HG02610 (cell line): ENCODE data around the gene MEF2B.

Experiments
- ATAC-seq: cut with Tn5 transposase; IDR thresholded peaks from one replicate; pipeline ENCODE4 v1.9.1; 2021; ENCODE audit warnings: mild to moderate bottlenecking, moderate library complexity; ENCODE audit not compliant: unreplicated experiment

The MEF2B gene

DNA sequence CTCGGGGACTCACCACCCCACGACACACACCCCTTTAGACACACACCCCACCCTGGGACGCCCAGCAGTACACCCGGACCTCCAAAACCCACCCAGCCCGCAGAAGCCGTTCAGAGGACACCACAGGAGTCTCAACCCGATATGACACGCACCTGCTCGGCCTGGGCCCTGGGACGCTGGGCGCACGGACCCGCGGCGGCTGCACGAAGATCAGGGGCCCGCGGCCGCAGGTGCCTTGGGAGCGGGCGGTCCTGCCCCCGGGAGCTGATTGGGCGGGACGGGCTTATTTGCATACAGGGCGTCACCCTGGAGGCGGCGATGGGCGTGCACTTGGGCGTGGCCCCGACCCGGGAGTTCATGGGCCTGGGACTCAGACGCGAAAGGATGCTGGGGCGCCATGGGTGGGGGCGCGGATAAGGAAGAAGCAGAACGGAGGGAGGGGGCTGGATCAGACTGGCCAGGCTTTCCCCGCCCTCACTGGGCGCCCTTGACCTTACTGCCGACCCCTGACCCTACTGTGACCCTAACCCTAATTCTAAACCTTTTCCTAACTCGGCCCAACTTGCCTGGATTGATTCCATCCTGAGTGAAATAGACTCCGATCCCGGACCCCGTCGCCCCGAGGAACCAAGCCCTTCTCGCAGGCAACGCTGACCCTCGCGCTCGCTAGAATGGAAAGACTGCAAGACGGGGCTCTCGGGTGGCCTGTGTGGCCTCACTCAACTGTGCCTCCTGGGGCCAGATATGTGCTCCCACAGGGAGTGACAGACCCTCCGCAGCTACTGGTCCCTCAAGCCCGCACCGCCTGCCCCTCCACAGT lies at the start of gene MEF2B:
MEF2B (minus strand) TSS at position 211 of the 820 bp plus-strand sequence. CDS start 19,528 bp downstream, outside the sequence.
- peak; percentile 91 for ATAC-seq

DNA sequence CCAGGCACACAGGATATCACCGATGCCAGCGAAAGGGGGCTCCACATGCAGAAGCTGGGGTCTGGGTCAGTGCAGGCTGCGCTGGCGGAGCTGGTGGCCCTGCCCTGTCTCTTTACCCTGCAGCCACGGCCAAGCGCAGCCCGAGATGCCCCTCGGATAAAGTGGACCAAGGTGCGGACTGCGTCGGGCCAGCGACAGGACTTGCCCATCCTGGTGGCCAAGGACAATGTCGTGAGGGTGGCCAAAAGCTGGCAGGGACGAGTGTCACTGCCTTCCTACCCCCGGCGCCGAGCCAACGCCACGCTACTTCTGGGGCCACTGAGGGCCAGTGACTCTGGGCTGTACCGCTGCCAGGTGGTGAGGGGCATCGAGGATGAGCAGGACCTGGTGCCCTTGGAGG lies 48.8 kb upstream of the MEF2B start:
- no peak for ATAC-seq

DNA sequence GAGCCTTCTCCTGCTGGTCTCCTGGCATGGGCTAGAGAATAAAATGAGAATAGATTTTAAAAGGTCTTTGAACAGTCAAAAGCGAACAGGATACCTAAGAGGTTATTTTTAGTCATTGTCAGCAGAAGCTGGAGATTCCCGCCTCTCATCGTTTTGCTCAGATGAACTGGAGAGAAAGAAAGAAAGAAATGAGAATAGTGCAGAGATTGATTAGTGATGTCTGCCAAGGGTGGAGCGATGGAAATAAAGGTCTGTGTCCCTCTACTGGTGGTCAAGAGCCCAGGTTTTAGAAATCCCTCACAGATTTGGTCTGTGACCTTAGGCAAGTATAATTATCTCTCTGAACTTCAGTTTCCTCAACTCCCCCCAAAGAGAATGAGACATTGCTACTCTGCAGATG lies 47.0 kb upstream of the MEF2B start:
- ATAC-seq: no peak

- no peak for ATAC-seq
These were observed 45.7 kb upstream of the MEF2B start for GRCh38 chr19:19215792-19216191.

DNA sequence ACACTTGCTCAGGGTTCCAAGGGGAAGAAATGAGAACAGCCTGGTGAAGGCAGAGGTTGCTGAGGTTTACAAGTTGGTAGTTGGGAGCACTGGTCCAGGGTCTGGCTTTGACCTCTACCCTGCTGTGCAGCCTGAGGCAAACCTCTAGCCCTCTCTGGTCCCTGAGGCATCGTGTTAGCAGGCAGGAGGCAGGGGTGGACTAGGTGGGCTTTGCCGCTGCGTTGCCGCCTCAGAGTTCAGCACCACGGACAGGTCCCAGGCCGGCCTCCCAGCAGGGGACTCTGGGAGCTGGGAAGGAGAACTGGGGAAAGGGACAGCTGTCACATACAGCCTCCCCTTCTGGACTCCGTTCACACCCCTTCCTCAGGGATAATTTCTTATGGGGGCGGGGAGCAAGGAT lies 44.8 kb upstream of the MEF2B start:
- no peak for ATAC-seq

- ATAC-seq: no peak
These were observed 44.1 kb upstream of the MEF2B start for GRCh38 chr19:19214159-19214490.

GRCh38 chr19:19213426-19214158 lies 43.5 kb upstream of the MEF2B start:
- no peak for ATAC-seq

GRCh38 chr19:19212916-19213315 lies 42.9 kb upstream of the MEF2B start:
- ATAC-seq: no peak

- no peak for ATAC-seq
These were observed 41.7 kb upstream of the MEF2B start, which contains the start of gene NCAN for GRCh38 chr19:19211499-19212420. Gene NCAN (plus strand): TSS chr19:19211958. CDS start chr19:19216954, 4,996 bp downstream.

DNA sequence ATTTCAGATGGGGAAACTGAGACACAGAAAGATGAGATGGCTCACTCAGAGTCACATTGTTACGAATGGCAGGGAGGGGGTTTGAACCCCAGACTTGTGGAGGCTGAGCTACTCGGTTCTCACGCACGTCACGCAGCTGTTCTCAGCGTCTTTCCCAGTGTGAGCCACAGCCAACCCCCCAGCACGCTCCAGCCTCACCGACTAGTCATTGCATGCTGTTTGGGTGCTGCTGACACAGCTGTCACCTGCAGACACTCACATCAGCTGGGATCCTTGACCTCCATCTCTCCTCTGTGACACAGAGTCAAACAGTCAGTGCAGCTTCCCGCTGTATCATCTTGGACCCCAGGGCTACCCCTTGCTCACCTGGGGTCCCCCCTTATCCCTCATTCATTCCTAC lies 39.3 kb upstream of the MEF2B start:
- no peak for ATAC-seq

- no peak for ATAC-seq
These were observed 37.8 kb upstream of the MEF2B start for GRCh38 chr19:19207637-19208572.

DNA sequence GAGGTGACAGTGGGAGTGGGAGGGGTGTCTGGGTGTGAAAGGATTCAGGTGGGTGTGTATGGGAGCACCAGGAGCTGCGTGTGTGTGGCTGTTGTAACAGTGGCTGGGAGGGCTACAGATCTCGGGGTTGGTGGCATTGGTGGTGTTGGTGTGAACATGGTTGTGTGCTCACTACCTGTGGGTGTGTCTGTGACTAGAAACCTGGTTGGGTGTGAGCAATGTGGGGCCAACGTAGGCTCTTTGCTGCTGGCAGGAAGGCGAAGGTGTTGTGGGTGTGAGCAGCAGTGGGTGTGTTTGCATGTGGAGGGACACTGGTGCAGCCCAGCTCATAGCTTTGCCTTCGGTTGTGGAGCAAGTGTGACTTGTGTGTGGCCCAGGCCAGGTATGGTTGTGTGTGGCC lies 36.9 kb upstream of the MEF2B start:
- no peak for ATAC-seq

DNA sequence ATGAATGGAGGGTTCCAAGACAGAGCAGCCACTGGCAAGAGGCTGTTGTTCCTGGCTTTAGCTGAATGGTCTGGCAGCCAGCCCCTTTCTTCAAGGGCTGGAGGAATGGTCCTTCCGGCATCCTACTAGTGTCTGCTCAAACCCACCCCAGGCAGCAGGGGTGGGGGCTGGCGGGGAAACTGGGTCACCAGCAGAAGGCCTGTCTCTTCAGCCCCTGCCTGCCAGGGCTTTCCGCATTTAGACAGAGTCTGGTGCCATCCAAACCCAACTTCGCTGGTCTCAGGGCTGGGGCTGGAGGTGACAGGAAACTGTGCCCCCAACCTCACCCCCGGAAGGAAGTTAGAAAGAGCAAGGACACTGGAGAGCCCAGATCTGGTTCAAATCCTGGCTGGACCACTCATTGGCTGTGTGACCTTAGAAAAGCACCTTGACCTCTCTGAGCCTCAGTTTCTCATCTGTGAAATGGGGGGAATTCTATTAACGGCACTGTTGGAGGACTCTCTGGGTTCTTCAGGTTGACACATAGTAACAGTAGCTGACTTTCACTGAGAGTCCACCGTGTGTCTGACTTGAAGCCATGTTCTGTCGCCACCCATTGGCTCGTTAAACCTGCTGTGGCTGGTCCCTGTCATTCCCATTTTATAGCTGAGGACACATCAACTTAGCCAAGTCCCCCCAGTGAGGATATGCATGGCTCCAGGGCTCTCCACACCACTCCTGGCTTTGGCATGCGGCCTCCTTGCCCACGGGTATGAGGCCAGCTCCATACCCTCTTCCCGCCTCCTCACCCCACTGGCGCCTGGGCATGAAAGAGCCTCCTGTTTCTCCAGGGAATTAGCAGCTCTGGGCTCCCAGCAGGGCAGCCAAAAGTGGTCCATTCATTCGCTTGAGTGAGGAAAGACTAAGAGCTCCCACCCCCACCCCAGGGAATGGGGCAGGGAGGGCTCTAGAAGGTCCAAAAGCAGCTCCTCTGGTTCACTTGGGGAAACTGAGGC lies 35.6 kb upstream of the MEF2B start:
- no peak for ATAC-seq

DNA sequence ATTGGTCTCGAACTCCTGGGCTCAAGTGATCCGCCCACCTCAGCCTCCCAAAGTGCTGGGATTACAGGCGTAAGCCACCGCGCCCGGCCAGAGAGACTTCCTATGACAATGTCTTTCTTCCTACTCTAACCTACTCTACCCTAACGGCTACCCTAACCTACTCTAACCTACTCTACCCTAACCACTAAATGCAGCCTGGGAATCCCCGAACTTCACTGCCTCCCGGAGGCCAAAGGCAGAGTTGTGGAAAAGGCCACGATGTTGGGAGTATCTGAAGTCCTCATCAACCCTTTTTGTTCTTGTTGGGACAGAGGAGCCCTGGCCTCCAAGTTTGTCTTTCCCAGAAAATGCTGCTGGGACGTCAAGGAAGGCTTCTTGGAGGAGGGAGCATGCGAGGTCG lies 34.1 kb upstream of the MEF2B start:
- ATAC-seq: no peak

- peak; percentile 68 for ATAC-seq
These were observed 33.2 kb upstream of the MEF2B start, which contains the start of gene NR2C2AP for GRCh38 chr19:19203012-19203856. Gene NR2C2AP (minus strand): TSS chr19:19203414. CDS start chr19:19203060, 354 bp downstream.

DNA sequence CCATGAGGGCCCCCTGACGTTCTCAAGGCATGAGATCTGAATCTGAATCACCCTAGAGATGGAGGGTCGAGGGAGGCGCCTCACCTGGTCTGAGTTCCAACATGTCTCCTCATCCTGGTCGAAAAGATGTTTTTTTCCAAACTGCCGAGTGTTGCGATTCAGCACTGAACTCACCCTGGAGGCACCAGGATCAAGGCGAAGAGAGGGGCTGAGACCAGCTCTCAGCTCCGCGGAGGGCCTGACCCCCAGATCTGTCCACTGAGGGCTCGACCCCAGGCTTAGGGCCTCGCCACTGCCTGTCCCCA lies 32.6 kb upstream of the MEF2B start:
- peak; percentile 19 for ATAC-seq

DNA sequence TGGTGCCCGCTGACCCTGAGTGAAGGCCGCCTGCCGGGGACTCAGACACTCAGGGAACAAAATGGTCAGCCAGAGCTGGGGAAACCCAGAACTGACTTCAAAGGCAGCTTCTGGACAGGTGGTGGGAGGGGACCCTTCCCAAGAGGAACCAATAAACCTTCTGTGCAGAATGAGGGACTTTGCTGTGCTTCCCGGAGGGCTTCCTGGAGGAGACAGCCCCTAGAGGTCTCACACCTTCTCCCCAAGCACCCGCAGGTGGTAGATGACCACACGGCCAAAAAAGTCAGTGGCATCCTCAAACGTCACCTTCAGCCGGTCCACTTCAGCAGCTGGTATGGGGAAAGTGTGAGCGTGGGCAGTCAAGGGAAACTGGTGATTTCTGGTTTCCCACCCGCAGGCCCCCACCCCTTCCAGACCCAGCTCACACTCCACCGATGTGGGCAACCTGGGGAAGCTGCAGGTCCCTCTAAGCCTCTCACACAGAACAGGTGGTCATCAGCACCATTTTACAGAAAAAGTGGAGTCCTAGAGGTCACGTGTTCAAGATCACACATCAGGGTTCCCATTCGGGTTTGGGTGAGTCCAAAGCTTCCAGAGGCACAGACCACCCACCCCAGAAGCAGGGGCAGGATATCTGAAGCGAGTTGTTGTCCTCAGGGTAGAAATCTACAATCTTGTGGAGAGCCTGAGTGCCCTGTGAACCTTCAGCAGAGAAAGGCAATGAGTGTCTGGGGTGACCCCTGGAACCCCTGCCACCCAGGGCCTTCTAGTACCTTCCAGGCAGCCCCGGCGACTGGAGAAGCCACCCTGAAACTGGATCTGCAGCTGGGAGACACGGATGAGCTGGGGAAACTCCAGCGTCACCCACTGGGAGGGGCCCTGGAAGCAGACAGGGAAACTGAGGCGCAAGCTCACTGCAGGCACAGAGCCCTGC lies 31.9 kb upstream of the MEF2B start:
- ATAC-seq: no peak
